Stimulated activated memory B cell treated with anti-CD40 and anti-IgM and Interleukin-4, amounts not matched to agents 10 μg/mL and 1 μg/mL and 100 μg/mL, for 72 hours (primary cell): ENCODE data around the gene FAM181B.
"Not testable (repeated sequence)": the region's sequence is repeated elsewhere in the genome, so short reads cannot be mapped to it uniquely, and the experiment has no call there.

ENCODE experiments used
- ATAC-seq: fragments of 150-1000 bp; cut with Tn5 transposase; 2 replicates; pipeline ENCODE4 v1.10.0; 2021
- H3K27ac Mint-ChIP-seq: one replicate; pipeline ENCODE4 v1.8.0; 2022; ENCODE audit warnings: mild to moderate bottlenecking, mixed read lengths
- H3K27me3 Mint-ChIP-seq: one replicate; pipeline ENCODE4 v1.8.0; 2022; ENCODE audit warnings: mixed read lengths
- H3K36me3 Mint-ChIP-seq: one replicate; pipeline ENCODE4 v1.8.0; 2022; ENCODE audit warnings: mixed read lengths
- H3K4me1 Mint-ChIP-seq: one replicate; pipeline ENCODE4 v1.8.0; 2022; ENCODE audit warnings: mixed read lengths
- H3K4me3 Mint-ChIP-seq: one replicate; pipeline ENCODE4 v1.8.0; 2022; ENCODE audit warnings: mild to moderate bottlenecking, moderate library complexity, mixed read lengths
- H3K9me3 Mint-ChIP-seq: one replicate; pipeline ENCODE4 v1.8.0; 2022; ENCODE audit warnings: mixed read lengths

The FAM181B gene

GRCh38 chr11:82718821-82719220 lies 14.8 kb downstream of the FAM181B start:
- Mint-ChIP-seq H3K9me3 (no peaks in the 10 kb centered on the region), H3K4me1 (no peaks in the 10 kb centered on the region), H3K4me3 (no peak overlapping the region), H3K27ac (no peak overlapping the region), H3K36me3 (no peaks in the 10 kb centered on the region), H3K27me3 (no peaks in the 10 kb centered on the region)
- no peak for ATAC-seq

GRCh38 chr11:82718307-82718706 lies 15.4 kb downstream of the FAM181B start:
- Mint-ChIP-seq H3K9me3 (no peaks in the 10 kb centered on the region), H3K27me3 (no peaks in the 10 kb centered on the region), H3K4me3 (no peak overlapping the region), H3K27ac (no peak overlapping the region), H3K4me1 (no peaks in the 10 kb centered on the region), H3K36me3 (no peaks in the 10 kb centered on the region)
- ATAC-seq: no peak

GRCh38 chr11:82714346-82715174 lies 19.1 kb downstream of the FAM181B start:
- ATAC-seq: no peak
- Mint-ChIP-seq H3K4me1 (no peaks in the 10 kb centered on the region), H3K9me3 (no peaks in the 10 kb centered on the region), H3K27me3 (no peaks in the 10 kb centered on the region), H3K27ac (no peak overlapping the region), H3K4me3 (no peak overlapping the region), H3K36me3 (no peaks in the 10 kb centered on the region)

GRCh38 chr11:82711648-82712047 lies 22.0 kb downstream of the FAM181B start:
- Mint-ChIP-seq H3K4me1 (no peaks in the 10 kb centered on the region), H3K9me3 (no peaks in the 10 kb centered on the region), H3K27me3 (no peaks in the 10 kb centered on the region), H3K36me3 (no peaks in the 10 kb centered on the region), H3K27ac (no peak overlapping the region), H3K4me3 (no peak overlapping the region)
- no peak for ATAC-seq

- ATAC-seq: no peak
- Mint-ChIP-seq H3K4me3 (no peak overlapping the region), H3K36me3 (no peaks in the 10 kb centered on the region), H3K9me3 (no peaks in the 10 kb centered on the region), H3K27me3 (peaks cover 8% of the 10 kb centered on the region), H3K4me1 (no peaks in the 10 kb centered on the region), H3K27ac (no peak overlapping the region)
Measured at GRCh38 chr11:82703796-82704195, 29.9 kb downstream of the FAM181B start.

GRCh38 chr11:82703226-82703625 lies 30.4 kb downstream of the FAM181B start:
- Mint-ChIP-seq H3K27me3 (peaks cover 8% of the 10 kb centered on the region), H3K4me3 (no peak overlapping the region), H3K9me3 (no peaks in the 10 kb centered on the region), H3K36me3 (no peaks in the 10 kb centered on the region), H3K4me1 (no peaks in the 10 kb centered on the region), H3K27ac (no peak overlapping the region)
- ATAC-seq: no peak

- H3K9me3 Mint-ChIP-seq: no peaks in the 10 kb centered on the region
- no peak overlapping the region for H3K27ac Mint-ChIP-seq
- no peaks in the 10 kb centered on the region for H3K4me1 Mint-ChIP-seq
- H3K27me3 Mint-ChIP-seq: peaks cover 8% of the 10 kb centered on the region
- no peak overlapping the region for H3K4me3 Mint-ChIP-seq
- no peaks in the 10 kb centered on the region for H3K36me3 Mint-ChIP-seq
- no peak for ATAC-seq
Measured at GRCh38 chr11:82701847-82702520, 31.7 kb downstream of the FAM181B start.

- Mint-ChIP-seq H3K27ac (no peak overlapping the region), H3K4me3 (no peak overlapping the region), H3K27me3 (no peaks in the 10 kb centered on the region), H3K9me3 (no peaks in the 10 kb centered on the region), H3K36me3 (no peaks in the 10 kb centered on the region), H3K4me1 (no peaks in the 10 kb centered on the region)
- no peak for ATAC-seq
Measured at GRCh38 chr11:82698576-82699352, 34.9 kb downstream of the FAM181B start.

GRCh38 chr11:82692981-82693380 lies 40.7 kb downstream of the FAM181B start:
- Mint-ChIP-seq H3K4me3 (no peak overlapping the region), H3K9me3 (no peaks in the 10 kb centered on the region), H3K27me3 (no peaks in the 10 kb centered on the region), H3K36me3 (no peaks in the 10 kb centered on the region), H3K27ac (no peak overlapping the region), H3K4me1 (no peaks in the 10 kb centered on the region)
- no peak for ATAC-seq

GRCh38 chr11:82689347-82689746 lies 44.3 kb downstream of the FAM181B start:
- H3K4me3 Mint-ChIP-seq, H3K27ac Mint-ChIP-seq, H3K36me3 Mint-ChIP-seq, ATAC-seq, H3K4me1 Mint-ChIP-seq, H3K9me3 Mint-ChIP-seq: not testable (repeated sequence)
- H3K27me3 Mint-ChIP-seq: peaks cover 19% of the 10 kb centered on the region

- ATAC-seq: no peak
- Mint-ChIP-seq H3K4me1 (no peaks in the 10 kb centered on the region), H3K36me3 (no peaks in the 10 kb centered on the region), H3K27ac (no peak overlapping the region), H3K27me3 (peaks cover 44% of the 10 kb centered on the region), H3K4me3 (no peak overlapping the region), H3K9me3 (peaks cover 9% of the 10 kb centered on the region)
Measured at GRCh38 chr11:82686211-82686610, 47.5 kb downstream of the FAM181B start.

- H3K9me3 Mint-ChIP-seq: peaks cover 12% of the 10 kb centered on the region
- H3K27ac Mint-ChIP-seq: no peak overlapping the region
- H3K36me3 Mint-ChIP-seq: no peaks in the 10 kb centered on the region
- H3K4me3 Mint-ChIP-seq: no peak overlapping the region
- ATAC-seq: no peak
- peaks cover 44% of the 10 kb centered on the region for H3K27me3 Mint-ChIP-seq
- no peaks in the 10 kb centered on the region for H3K4me1 Mint-ChIP-seq
Measured at GRCh38 chr11:82683029-82683428, 50.6 kb downstream of the FAM181B start.

- Mint-ChIP-seq H3K27me3 (peaks cover 38% of the 10 kb centered on the region), H3K36me3 (no peaks in the 10 kb centered on the region), H3K9me3 (peaks cover 12% of the 10 kb centered on the region), H3K4me3 (no peak overlapping the region), H3K27ac (no peak overlapping the region), H3K4me1 (no peaks in the 10 kb centered on the region)
- no peak for ATAC-seq
Measured at GRCh38 chr11:82682003-82682751, 51.5 kb downstream of the FAM181B start.

- Mint-ChIP-seq H3K27me3 (peaks cover 34% of the 10 kb centered on the region), H3K4me1 (no peaks in the 10 kb centered on the region), H3K36me3 (no peaks in the 10 kb centered on the region), H3K27ac (no peak overlapping the region), H3K9me3 (peaks cover 12% of the 10 kb centered on the region), H3K4me3 (no peak overlapping the region)
- ATAC-seq: no peak
Measured at GRCh38 chr11:82680252-82680651, 53.4 kb downstream of the FAM181B start.
